ENCODE data around the gene SLC49A4. TPM values are rescaled to one million over a fixed set of nuclear protein-coding genes. Genes with fewer than 3 reads are reported as not detected.

The SLC49A4 gene
- total RNA-seq, 1 donor from 2014 or later: 10.8 TPM

DNA sequence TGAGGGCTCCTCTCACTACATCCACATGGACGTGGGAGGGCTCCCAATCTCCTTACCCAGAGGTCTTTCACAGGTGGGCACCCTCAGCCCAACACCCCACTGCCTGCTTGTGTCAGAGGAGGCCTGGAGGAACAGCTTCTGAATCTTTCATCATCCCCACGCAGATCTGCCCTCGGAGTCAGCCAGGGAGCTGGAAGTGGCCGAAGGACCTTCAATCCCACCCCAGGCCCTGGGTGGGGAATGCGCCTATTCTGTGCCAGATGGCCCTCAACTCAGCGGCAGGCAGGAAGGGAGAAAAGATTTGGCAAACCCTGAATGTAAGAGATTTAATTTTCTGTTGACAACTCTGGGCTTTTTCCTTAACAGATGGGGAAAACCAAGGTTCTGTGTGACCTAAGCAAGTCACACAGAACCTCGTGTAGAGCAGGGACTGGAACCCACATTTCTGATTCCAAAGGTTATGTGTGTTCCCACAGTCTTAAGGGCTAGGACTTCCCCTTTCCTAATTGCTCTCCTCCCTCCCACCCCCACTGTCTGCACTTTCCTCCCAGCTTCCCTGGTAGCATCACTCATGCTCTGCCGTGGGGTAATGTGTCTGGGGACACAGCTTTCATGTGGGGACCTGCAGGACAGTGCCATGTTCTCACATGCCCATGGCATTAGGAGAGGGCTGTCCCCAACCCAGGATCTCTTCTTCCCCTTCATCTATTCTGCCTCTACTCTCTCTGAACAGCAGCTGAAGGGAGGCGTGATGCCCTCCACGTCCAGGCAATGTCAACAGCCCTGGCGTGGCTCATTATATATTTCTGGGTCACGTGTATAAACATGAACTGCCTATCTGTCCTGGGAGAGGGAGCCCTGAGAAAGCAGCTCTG, 134.6 kb downstream of the SLC49A4 start:
- no peak for DNase-seq (ENCODE audit: low spot score)

DNA sequence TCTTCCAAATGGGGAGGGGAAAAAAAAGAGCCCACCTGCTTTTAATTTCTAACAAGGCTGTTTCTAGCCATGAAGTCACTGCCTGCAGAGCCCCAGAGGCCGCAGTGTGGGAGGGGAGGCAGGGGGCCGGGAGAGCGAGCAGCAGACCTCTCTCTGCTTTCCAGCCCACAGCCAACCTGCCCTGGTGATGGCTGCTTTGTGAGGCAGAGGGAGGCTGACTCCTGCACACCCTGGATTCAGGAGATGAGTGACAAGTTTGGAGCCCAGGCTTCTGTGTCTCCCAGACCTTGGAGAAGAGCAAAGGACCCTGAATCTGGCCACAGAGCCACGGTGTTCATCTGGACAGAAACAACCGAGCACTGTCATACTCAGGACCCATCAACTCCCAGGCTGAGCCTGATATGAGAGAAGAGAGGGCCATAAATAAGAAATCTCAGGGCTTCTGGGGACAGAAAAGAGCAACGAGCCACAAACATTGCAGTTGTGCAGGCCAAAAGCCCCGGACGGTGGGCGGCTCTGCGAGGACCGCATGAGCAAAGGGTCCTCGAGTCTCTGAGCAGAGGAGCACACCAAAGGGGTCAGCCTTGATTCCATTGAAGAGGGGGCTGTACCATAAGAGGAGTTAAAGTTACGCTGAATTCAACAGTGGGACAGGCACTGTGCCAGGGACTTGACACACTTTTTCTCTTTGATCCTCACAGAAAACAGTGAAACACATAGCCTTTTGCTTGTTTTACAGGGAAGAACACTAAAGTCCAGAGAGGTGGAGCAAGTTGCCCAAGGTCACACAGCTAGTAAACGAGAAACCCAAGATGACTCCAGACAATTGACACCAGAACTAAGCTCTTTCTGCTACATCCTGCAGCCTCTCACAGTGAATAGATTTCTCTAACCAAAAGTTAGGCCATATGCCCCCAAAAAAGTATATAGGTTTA, 135.5 kb downstream of the SLC49A4 start:
- DNase-seq (ENCODE audit: low spot score): no peak

Other genes with a start within 250 kb of the SLC49A4 start
- gene PARP9, start 230.8 kb upstream of the SLC49A4 start, total RNA-seq (ENCODE audit: insufficient read depth, low replicate concordance): 31.5 TPM
- gene DTX3L, start 230.7 kb upstream of the SLC49A4 start, total RNA-seq (ENCODE audit: insufficient read depth, low replicate concordance): 14.9 TPM
- gene PARP15, start 217.4 kb upstream of the SLC49A4 start, total RNA-seq (ENCODE audit: insufficient read depth, low replicate concordance): 4.3 TPM
- gene PARP14, start 114.2 kb upstream of the SLC49A4 start, total RNA-seq (ENCODE audit: insufficient read depth, low replicate concordance): 28.9 TPM
- 3.6 TPM for gene HSPBAP1, start 1.2 kb upstream of the SLC49A4 start, total RNA-seq (ENCODE audit: insufficient read depth, low replicate concordance)
- gene SEMA5B, start 232.7 kb downstream of the SLC49A4 start, total RNA-seq (ENCODE audit: insufficient read depth, low replicate concordance): 6.0 TPM